Fibroblast of the aortic adventitia (primary cell): ENCODE results near the gene SYNE3. TPM values are rescaled to one million over a fixed set of nuclear protein-coding genes. Genes with fewer than 3 reads are reported as not detected.

Experiments
- DNase-seq: peaks from one replicate; pipeline ENCODE4 v3.0.0-alpha.2; 2010; ENCODE audit warnings: low read depth
- H3K4me3 ChIP-seq: 2 replicates; pipeline ENCODE4 v1.5.1; 2011; ENCODE audit warnings: low read depth, mild to moderate bottlenecking, control low read depth, low read length, moderate library complexity
- total RNA-seq: library from RNA; depleted of rRNA; stranded (reverse); fragments of >200 nt; gene quantifications from 2 replicates; pipeline ENCODE4 v1.2.3, GENCODE V29; 2012; ENCODE audit warnings: low replicate concordance
- TF ChIP-seq, protein P1 (sequence below): IDR thresholded peaks from 2 replicates; pipeline ENCODE4 v1.5.1; 2011; ENCODE audit warnings: mild to moderate bottlenecking, low read length, control low read depth, inconsistent platforms; ENCODE audit not compliant: insufficient read depth

The SYNE3 gene
- total RNA-seq, 1 donor, result 63.4 TPM

DNA sequence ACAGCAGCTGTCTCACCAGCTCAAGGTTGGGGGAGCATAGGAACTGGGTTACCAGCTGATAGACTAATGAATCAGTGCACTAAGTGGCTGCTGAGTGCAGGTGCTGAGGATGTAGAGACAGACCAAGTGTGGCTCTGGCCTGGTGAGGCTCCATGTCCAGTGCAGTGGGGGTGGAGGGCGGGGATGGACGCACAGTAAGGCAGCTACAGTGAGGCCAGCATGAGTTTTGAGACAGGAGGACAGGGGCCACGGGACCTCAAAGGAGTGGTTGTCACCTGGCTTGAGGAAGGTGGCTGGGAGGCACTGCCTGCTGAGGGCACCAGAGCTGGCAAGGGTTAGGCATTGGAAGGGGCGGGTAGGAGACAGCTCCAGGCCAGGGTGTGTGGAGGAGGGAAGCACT, 37.0 kb downstream of the SYNE3 start:
- TF ChIP-seq, protein P1, sequence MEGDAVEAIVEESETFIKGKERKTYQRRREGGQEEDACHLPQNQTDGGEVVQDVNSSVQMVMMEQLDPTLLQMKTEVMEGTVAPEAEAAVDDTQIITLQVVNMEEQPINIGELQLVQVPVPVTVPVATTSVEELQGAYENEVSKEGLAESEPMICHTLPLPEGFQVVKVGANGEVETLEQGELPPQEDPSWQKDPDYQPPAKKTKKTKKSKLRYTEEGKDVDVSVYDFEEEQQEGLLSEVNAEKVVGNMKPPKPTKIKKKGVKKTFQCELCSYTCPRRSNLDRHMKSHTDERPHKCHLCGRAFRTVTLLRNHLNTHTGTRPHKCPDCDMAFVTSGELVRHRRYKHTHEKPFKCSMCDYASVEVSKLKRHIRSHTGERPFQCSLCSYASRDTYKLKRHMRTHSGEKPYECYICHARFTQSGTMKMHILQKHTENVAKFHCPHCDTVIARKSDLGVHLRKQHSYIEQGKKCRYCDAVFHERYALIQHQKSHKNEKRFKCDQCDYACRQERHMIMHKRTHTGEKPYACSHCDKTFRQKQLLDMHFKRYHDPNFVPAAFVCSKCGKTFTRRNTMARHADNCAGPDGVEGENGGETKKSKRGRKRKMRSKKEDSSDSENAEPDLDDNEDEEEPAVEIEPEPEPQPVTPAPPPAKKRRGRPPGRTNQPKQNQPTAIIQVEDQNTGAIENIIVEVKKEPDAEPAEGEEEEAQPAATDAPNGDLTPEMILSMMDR, result no peak
- no peak for DNase-seq
- H3K4me3 ChIP-seq, result no peak overlapping the region

DNA sequence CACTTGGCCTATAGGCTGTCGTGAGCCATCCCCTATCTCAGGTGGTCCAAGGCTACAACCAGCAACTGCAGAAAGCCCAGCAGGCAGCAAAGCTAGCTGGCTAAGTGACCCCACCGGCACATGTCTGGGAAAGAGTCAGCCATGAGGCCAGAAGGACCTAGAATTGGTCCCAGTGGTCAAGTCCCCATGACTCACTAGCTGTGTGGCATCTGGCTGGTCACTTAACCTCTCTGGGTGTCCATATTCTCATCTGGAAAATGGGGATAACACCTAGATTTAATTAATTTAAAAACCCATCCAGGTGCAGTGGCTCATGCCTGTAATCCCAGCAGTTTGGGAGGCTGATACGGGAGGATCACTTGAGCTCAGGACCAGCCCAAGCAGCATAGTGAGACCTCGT, 37.6 kb downstream of the SYNE3 start:
- DNase-seq, result no peak
- TF ChIP-seq, protein P1, result no peak

DNA sequence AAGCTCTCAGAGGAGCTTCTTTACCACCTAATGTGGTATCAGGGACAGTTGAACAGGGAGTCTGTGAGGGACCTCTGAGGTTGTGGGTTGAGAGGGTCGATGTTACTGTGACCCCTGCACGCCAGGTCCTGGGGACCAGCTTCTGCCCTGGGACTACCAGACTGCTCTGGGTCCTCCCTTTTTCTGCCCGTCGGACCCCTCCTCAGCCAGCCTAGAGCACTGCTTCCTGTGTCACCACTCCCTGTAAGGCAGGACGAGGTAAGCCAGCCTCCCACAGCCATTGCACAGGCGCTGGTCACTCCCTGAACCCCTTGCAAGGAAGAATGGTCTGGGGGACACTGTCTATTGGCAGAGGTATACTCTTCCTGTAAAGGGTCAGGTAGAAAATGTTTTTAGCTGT, 38.1 kb downstream of the SYNE3 start:
- DNase-seq, result no peak
- TF ChIP-seq, protein P1, result no peak
- no peak overlapping the region for H3K4me3 ChIP-seq

More for the DNA sequence above, 37.6 kb downstream of the SYNE3 start:
- no peak overlapping the region for H3K4me3 ChIP-seq

DNA sequence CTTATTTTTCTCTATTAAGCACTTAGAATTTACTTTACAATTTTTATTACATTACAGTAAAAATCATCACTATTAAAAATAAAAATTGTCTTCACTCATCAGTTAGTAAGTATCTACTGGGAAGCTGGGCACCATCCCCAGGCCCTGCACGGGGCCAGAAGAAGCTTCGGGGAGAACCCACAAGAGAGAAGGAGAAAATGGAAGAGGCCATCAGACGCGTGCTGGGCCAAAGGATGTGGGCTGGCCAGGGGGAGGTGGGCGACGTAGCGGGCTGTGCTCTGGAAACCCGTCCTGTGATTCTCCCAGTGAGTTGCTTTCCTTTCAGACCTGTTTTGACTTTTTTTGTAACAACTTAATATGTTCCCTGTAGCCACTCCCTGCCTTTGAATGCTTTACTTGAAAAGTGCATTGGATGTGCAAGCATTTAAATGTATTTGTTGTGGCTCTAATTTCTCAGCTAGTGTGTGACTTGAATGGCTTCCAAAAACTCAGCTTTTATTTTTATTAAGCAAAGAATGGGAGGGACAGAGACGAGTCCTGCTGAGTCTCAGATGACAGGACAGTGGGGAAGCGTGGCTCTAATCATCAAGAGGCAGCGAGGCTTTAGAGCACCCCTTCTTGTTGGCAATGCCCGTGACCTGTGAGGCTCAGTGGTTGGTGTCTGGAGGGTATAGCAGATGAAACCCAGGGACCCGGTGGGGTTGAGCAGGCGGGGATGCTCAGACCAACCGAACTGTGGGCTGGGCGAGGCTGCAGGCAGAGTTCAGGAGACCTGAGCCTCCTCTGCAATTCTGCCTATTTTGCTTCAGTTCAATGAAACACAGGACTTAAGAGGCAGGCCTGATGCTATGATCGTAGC, 38.8 kb downstream of the SYNE3 start:
- no peak for DNase-seq
- H3K4me3 ChIP-seq, result no peak overlapping the region
- TF ChIP-seq, protein P1, result no peak

DNA sequence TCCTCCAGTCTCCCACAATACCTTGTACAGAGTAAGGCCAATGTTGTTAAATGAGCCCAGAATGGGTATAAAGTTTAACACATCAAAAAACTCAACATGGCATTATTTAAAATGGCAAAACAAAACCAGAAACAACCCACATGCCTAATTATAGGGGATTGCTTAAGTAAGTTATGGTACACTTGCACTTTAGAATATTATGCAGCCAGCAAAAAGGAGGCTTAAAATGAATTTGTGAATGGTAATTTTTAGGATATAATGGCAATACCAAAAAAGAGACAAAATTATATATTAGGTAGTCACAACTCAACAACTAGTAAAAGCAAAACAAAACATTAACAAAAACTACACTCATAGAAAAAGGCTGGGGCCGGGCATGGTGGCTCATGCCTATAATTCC, 39.7 kb downstream of the SYNE3 start:
- DNase-seq, result no peak
- TF ChIP-seq, protein P1, result no peak

DNA sequence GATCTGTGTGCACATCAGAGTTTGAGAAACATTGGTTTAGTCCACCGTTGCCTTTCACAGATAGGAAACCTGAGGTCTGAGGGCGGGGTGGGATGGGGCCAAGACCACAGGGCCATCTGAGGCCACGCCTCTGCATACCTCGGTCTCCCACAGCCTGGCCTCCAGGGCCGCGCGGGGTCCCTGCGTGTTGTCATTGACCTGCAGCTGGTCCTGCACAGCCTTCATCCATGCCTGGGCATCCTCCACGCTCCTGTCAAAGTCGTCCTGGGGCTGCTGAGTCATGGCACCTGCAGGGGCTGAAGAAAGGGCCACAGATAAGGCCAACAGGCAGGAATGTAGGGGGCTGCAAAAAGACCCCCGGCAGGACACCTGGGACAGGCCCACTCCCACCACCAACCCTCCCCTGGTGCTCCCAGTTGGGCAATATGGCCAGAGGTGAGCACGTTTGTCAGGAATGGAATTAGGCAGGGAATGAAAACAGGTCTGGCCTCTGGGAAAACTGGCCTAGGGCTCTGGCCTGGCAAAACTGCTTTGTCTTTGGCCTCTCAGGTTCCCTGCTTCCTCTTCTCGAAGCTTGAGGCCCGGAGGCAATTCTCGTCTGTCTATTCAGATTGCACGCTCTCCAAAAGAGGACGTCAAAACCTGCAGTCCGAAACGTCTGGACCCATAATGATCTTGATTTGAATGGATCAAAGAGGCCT, 40.8 kb downstream of the SYNE3 start:
- TF ChIP-seq, protein P1, result no peak

More for the DNA sequence above, 39.7 kb downstream of the SYNE3 start:
- no peak overlapping the region for H3K4me3 ChIP-seq

More for the DNA sequence above, 40.8 kb downstream of the SYNE3 start:
- H3K4me3 ChIP-seq, result no peak overlapping the region
- no peak for DNase-seq
